Measurements from ENCODE around the gene GPRIN3. TPM values are rescaled to one million over a fixed set of nuclear protein-coding genes. Genes with fewer than 3 reads are reported as not detected.

GPRIN3 gene
- total and polyA plus RNA-seq, 2 donors (not counting 1 experiment from before 2014, with no cell fraction given), result 0.22 to 1.5 TPM

- peak overlapping the region; percentile 31 to 81 (median 65) for H3K4me3 ChIP-seq (ENCODE audit: control extremely low read depth in 1 of 5, extremely low read depth in 1 of 5, insufficient read depth in 1 of 5, low read depth in 2 of 5, low read length in 4 of 5)
- no peak overlapping the region for H3K27ac ChIP-seq (ENCODE audit: low read length in 2 of 2)
- ChIA-PET POLR2A (no interaction called here), CTCF (no interaction called here)
- WGBS (ENCODE audit: insufficient coverage), result 63% methylated on average over 6 of the region's 11 CpGs
- no peak overlapping the region for H2AFZ ChIP-seq (ENCODE audit: insufficient read depth, low read depth, low read length, poor library complexity, severe bottlenecking)
- TF ChIP-seq CTCF (IDR thresholded peaks at IDR 0.05) (no peak), EZH2 (IDR thresholded peaks at IDR 0.05; ENCODE audit: borderline replicate concordance, insufficient read depth, low read depth, low read length, poor library complexity, severe bottlenecking) (no peak)
- intact Hi-C loops (cut with micrococcal nuclease), result loop anchor here (1.0 to 2.0 kb wide), 3 partner anchors 8 to 16 kb away; no protein-coding TSS in a partner anchor
- Mint-ChIP-seq H3K27me3 (peaks cover 13% of the 10 kb centered on the region), H3K9me3 (ENCODE audit: insufficient read depth) (no peaks in the 10 kb centered on the region), H3K4me1 (peaks cover 32% of the 10 kb centered on the region), H3K27ac (no peak overlapping the region), H3K4me3 (peak overlapping the region; percentile 83)
- DNase-seq (no peak), ATAC-seq (ENCODE audit: low read depth) (no peak)
- peak overlapping the region; percentile 71 for H3K9ac ChIP-seq (ENCODE audit: low read length)
- peak overlapping the region; percentile 91 for H3K4me2 ChIP-seq (replicated peaks; ENCODE audit: low read depth, low read length, poor library complexity, severe bottlenecking)
- H3K36me3 ChIP-seq (replicated peaks in 1 of 2; ENCODE audit: control extremely low read depth in 1 of 2, control insufficient read depth in 1 of 2, extremely low read depth in 1 of 2, insufficient read depth in 2 of 2, low read length in 1 of 2), result no peaks in the 10 kb centered on the region
- H3K27me3 ChIP-seq (replicated peaks in 1 of 4; ENCODE audit: control extremely low read depth in 1 of 4, control insufficient read depth in 3 of 4, insufficient read depth in 4 of 4, low read length in 3 of 4), result peaks cover 0 to 28% (median 12%) of the 10 kb centered on the region in 4 experiments
- H3K4me1 ChIP-seq (ENCODE audit: control insufficient read depth in 2 of 2, insufficient read depth in 2 of 2, low read length in 2 of 2), result peaks cover 19% of the 10 kb centered on the region in 2 donors
- H3K9me3 ChIP-seq (ENCODE audit: control extremely low read depth in 1 of 3, control insufficient read depth in 2 of 3, insufficient read depth in 1 of 3, low read length in 2 of 3), result peaks cover 0 to 2% (median 0%) of the 10 kb centered on the region in 3 donors
- no peaks in the 10 kb centered on the region for H4K20me1 ChIP-seq (ENCODE audit: control insufficient read depth, insufficient read depth, low read length, poor library complexity, severe bottlenecking)
- H3K79me2 ChIP-seq (ENCODE audit: control insufficient read depth, insufficient read depth, low read length), result peaks cover 3% of the 10 kb centered on the region
These were observed 968 bp downstream of the GPRIN3 start for GRCh38 chr4:89306486-89307177.
